PC-9 (cell line): ENCODE results near the gene ADGRG7. TPM values are rescaled to one million over a fixed set of nuclear protein-coding genes. Genes with fewer than 3 reads are reported as not detected.
"Not testable (repeated sequence)": the region's sequence is repeated elsewhere in the genome, so short reads cannot be mapped to it uniquely, and the experiment has no call there.

Source experiments
- BruUV-seq: library from RNA; stranded (reverse); fragments of 400-500 nt; replicated peaks from 2 replicates; lab custom pipeline; 2021; lab: Mats Ljungman, UMichigan
- CTCF ChIA-PET: fragments of 300-600 bp; sonication (Branson Sonifier 250); formaldehyde crosslinking; loops from one replicate; lab custom pipeline; 2022; ENCODE audit warnings: antibody characterized with exemption; lab: Charles Lee
- POLR2A ChIA-PET: fragments of 300-600 bp; sonication (Branson Sonifier 250); formaldehyde crosslinking; loops from one replicate; lab custom pipeline; 2022; ENCODE audit warnings: antibody characterized with exemption; ENCODE audit not compliant: unreplicated experiment; lab: Charles Lee
- DNase-seq, 2 experiments: peaks; one replicate each; pipeline versions ENCODE4 v3.0.0 to v3.0.0-alpha.2; 2015 to 2022; ENCODE audit warnings: mixed read lengths in 1 of 2
- H2AFZ ChIP-seq: fragments of 200-600 bp; sonication (generic); 2 replicates; pipeline ENCODE4 v1.8.1; 2017; ENCODE audit warnings: antibody characterized with exemption
- H3F3A ChIP-seq: fragments of 200-600 bp; sonication (generic); 2 replicates; pipeline ENCODE4 v1.8.1; 2017; ENCODE audit warnings: antibody characterized with exemption, mild to moderate bottlenecking, low read depth; ENCODE audit not compliant: insufficient read depth
- H3K27ac ChIP-seq: fragments of 200-600 bp; sonication (generic); 2 replicates; pipeline ENCODE4 v1.6.1; 2016; ENCODE audit warnings: mixed run types
- H3K27me3 ChIP-seq: fragments of 200-600 bp; sonication (generic); 2 replicates; pipeline ENCODE4 v1.6.1; 2016; ENCODE audit warnings: low read depth, mixed run types; ENCODE audit not compliant: insufficient read depth
- H3K36me3 ChIP-seq: fragments of 200-600 bp; sonication (generic); 2 replicates; pipeline ENCODE4 v1.6.1; 2016; ENCODE audit warnings: low read depth, mixed run types
- H3K4me1 ChIP-seq: fragments of 200-600 bp; sonication (generic); replicated peaks from 2 replicates; pipeline ENCODE4 v1.6.1; 2016; ENCODE audit warnings: mixed run types; ENCODE audit not compliant: insufficient read depth
- H3K4me2 ChIP-seq: fragments of 200-600 bp; sonication (generic); 2 replicates; pipeline ENCODE4 v1.6.1; 2017; ENCODE audit warnings: mixed run types
- H3K4me3 ChIP-seq: fragments of 200-600 bp; sonication (generic); 2 replicates; pipeline ENCODE4 v1.6.1; 2016; ENCODE audit warnings: mixed run types
- H3K79me2 ChIP-seq: fragments of 200-600 bp; sonication (generic); 2 replicates; pipeline ENCODE4 v1.6.1; 2017; ENCODE audit warnings: low read depth, mixed run types
- H3K9me2 ChIP-seq: fragments of 200-600 bp; sonication (generic); 2 replicates; pipeline ENCODE4 v1.8.1; 2017; ENCODE audit warnings: mild to moderate bottlenecking; ENCODE audit not compliant: insufficient read depth
- H3K9me3 ChIP-seq: fragments of 200-600 bp; sonication (generic); 2 replicates; pipeline ENCODE4 v1.8.1; 2016; ENCODE audit warnings: low read depth; ENCODE audit not compliant: insufficient read depth
- H4K20me1 ChIP-seq: fragments of 200-600 bp; sonication (generic); 2 replicates; pipeline ENCODE4 v1.8.1; 2017; ENCODE audit not compliant: insufficient read depth
- CTCF ChIP-seq: fragments of 200-600 bp; sonication (generic); conservative IDR thresholded peaks from 2 replicates; pipeline ENCODE4 v1.6.1; 2017; ENCODE audit warnings: mixed run types, antibody characterized with exemption, mild to moderate bottlenecking, moderate library complexity
- EZH2 ChIP-seq: fragments of 200-600 bp; sonication (generic); IDR thresholded peaks from 2 replicates; pipeline ENCODE4 v1.8.0; 2017; ENCODE audit warnings: antibody characterized with exemption, low read depth
- intact Hi-C: fragments of 100-400 bp; cut with micrococcal nuclease; formaldehyde crosslinking; loops from one replicate; pipeline ENCODE4 v1.10.0; 2022; ENCODE audit not compliant: unreplicated experiment
- total RNA-seq: library from RNA; stranded (reverse); gene quantifications from 2 replicates; pipeline ENCODE4 v1.2.3, GENCODE V29; 2021

Gene ADGRG7
- total RNA-seq, 1 experiment from 2014 or later = not detected

- ChIA-PET CTCF (no interaction called here), POLR2A (no interaction called here)
- peak in 1 of 2 experiments; percentile 85 for DNase-seq
- Histone ChIP-seq H3K27ac (no peak overlapping the region), H4K20me1 (no peaks in the 10 kb centered on the region), H3K9me3 (no peaks in the 10 kb centered on the region), H3K4me1 (peaks cover 10% of the 10 kb centered on the region; the same call in 1 of the 2 replicates), H3K9me2 (no peaks in the 10 kb centered on the region), H3K79me2 (no peaks in the 10 kb centered on the region), H3F3A (no peaks in the 10 kb centered on the region), H3K4me3 (no peak overlapping the region), H3K36me3 (no peaks in the 10 kb centered on the region), H2AFZ (no peak overlapping the region), H3K4me2 (no peak overlapping the region), H3K27me3 (no peaks in the 10 kb centered on the region)
- TF ChIP-seq CTCF (no peak), EZH2 (no peak)
- intact Hi-C loops = no loop called here
- no TSS peak for BruUV-seq
Measured at GRCh38 chr3:100662113-100662823, 52.9 kb downstream of the ADGRG7 start.

GRCh38 chr3:100665230-100665629 lies 55.8 kb downstream of the ADGRG7 start:
- intact Hi-C loops = no loop called here
- TF ChIP-seq CTCF (no peak), EZH2 (no peak)
- Histone ChIP-seq H3K36me3 (no peaks in the 10 kb centered on the region), H3K27me3 (no peaks in the 10 kb centered on the region), H3K79me2 (no peaks in the 10 kb centered on the region), H3K4me3 (no peak overlapping the region), H3K4me1 (peaks cover 10% of the 10 kb centered on the region; the same call in 1 of the 2 replicates), H3K9me3 (no peaks in the 10 kb centered on the region), H3K4me2 (no peak overlapping the region), H3K9me2 (no peaks in the 10 kb centered on the region; the same call in 1 of the 2 replicates), H3K27ac (no peak overlapping the region), H4K20me1 (no peaks in the 10 kb centered on the region), H2AFZ (no peak overlapping the region), H3F3A (no peaks in the 10 kb centered on the region)
- CTCF ChIA-PET = no interaction called here
- BruUV-seq = no TSS peak
- POLR2A ChIA-PET = no interaction called here
- DNase-seq = no peak

GRCh38 chr3:100666699-100667098 lies 57.3 kb downstream of the ADGRG7 start:
- CTCF ChIA-PET, POLR2A ChIA-PET, intact Hi-C loops: not testable (repeated sequence)

GRCh38 chr3:100667316-100667715 lies 57.9 kb downstream of the ADGRG7 start:
- BruUV-seq, H3K4me1 ChIP-seq, H3F3A ChIP-seq, H3K4me3 ChIP-seq, H3K9me3 ChIP-seq, H4K20me1 ChIP-seq, H3K9me2 ChIP-seq, H3K79me2 ChIP-seq, intact Hi-C loops, CTCF ChIA-PET, H3K4me2 ChIP-seq, DNase-seq, POLR2A ChIA-PET, H3K27ac ChIP-seq, H2AFZ ChIP-seq, H3K27me3 ChIP-seq, H3K36me3 ChIP-seq: not testable (repeated sequence)

More at GRCh38 chr3:100666699-100667098, 57.3 kb downstream of the ADGRG7 start:
- H3K9me3 ChIP-seq, H3K27me3 ChIP-seq, H3F3A ChIP-seq, H3K9me2 ChIP-seq, H4K20me1 ChIP-seq, H3K4me1 ChIP-seq, H3K36me3 ChIP-seq, H2AFZ ChIP-seq, BruUV-seq, H3K4me3 ChIP-seq, H3K27ac ChIP-seq, DNase-seq, H3K79me2 ChIP-seq, H3K4me2 ChIP-seq: not testable (repeated sequence)

- DNase-seq, H3K27me3 ChIP-seq, intact Hi-C loops, H3F3A ChIP-seq, BruUV-seq, H2AFZ ChIP-seq, H3K9me2 ChIP-seq, H3K4me3 ChIP-seq, H3K4me2 ChIP-seq, H3K36me3 ChIP-seq, POLR2A ChIA-PET, H4K20me1 ChIP-seq, H3K9me3 ChIP-seq, H3K79me2 ChIP-seq, H3K4me1 ChIP-seq, CTCF ChIA-PET, H3K27ac ChIP-seq: not testable (repeated sequence)
Measured at GRCh38 chr3:100670995-100671394, 61.6 kb downstream of the ADGRG7 start.
